Breast epithelium (tissue), 3 donors: ENCODE data around the gene CYP26B1.

Source experiments
- CTCF ChIP-seq, 3 donors: fragments of 450-650 bp; IDR thresholded peaks; one replicate each; pipeline ENCODE4 v1.5.1; 2016 to 2017; ENCODE audit warnings: antibody characterized with exemption in 3 of 3, mild to moderate bottlenecking in 3 of 3, moderate library complexity in 3 of 3
- POLR2A ChIP-seq: fragments of 450-650 bp; IDR thresholded peaks from one replicate; pipeline ENCODE4 v1.6.1; 2016; ENCODE audit warnings: antibody characterized with exemption, mild to moderate bottlenecking, moderate library complexity

GRCh38 chr2:72085036-72085435, 62.6 kb downstream of the CYP26B1 start:
- TF ChIP-seq CTCF (IDR thresholded peaks at IDR 0.05) (no peak), POLR2A (no peak)
